Endothelial cell of umbilical vein (primary cell): ENCODE measurements around the gene COL4A2. TPM values are rescaled to one million over a fixed set of nuclear protein-coding genes. Genes with fewer than 3 reads are reported as not detected.

Experiments
- BruUV-seq: library from RNA; stranded (reverse); fragments of 400-500 nt; replicated peaks from 2 replicates; lab custom pipeline; 2021; lab: Mats Ljungman, UMichigan
- CTCF ChIA-PET: fragments of 300-600, 350-600 bp; sonication (Branson Sonifier 250); formaldehyde crosslinking; loops from one replicate; lab custom pipeline; 2021; ENCODE audit warnings: antibody characterized with exemption, inconsistent platforms; lab: Charles Lee
- POLR2A ChIA-PET: fragments of 300-600, 350-600 bp; sonication (Branson Sonifier 250); formaldehyde crosslinking; loops from one replicate; lab custom pipeline; 2021; ENCODE audit warnings: antibody characterized with exemption, inconsistent platforms; lab: Charles Lee
- DNase-seq: peaks from one replicate; pipeline ENCODE4 v3.0.0-alpha.2; 2011; ENCODE audit warnings: low read depth, low spot score
- FAIRE-seq: peaks from 2 replicates; lab custom pipeline; 2011; peaks lifted over from hg19 to GRCh38; lab: Jason Lieb, UNC
- H2AFZ ChIP-seq: 2 replicates; pipeline ENCODE4 v1.6.0; 2012; ENCODE audit warnings: low read depth, low read length, control low read depth, inconsistent platforms
- H3K27ac ChIP-seq: 2 replicates; pipeline ENCODE4 v1.5.1; 2011; ENCODE audit warnings: low read depth, mild to moderate bottlenecking, control low read depth, low read length, moderate library complexity; ENCODE audit not compliant: insufficient read depth
- H3K27me3 ChIP-seq, 2 experiments: 2 replicates each; pipeline versions ENCODE4 v1.6.0 to v1.6.1; 2011; ENCODE audit warnings: low read length in 2 of 2, mixed read lengths in 1 of 2; ENCODE audit not compliant: control insufficient read depth in 2 of 2, insufficient read depth in 2 of 2
- H3K36me3 ChIP-seq, 2 experiments: 2 replicates in 1 of 2; 3 replicates in 1 of 2; pipeline ENCODE4 v1.5.1; 2011; ENCODE audit warnings: low read length in 2 of 2, mild to moderate bottlenecking in 1 of 2, moderate library complexity in 1 of 2; ENCODE audit not compliant: control insufficient read depth in 2 of 2, insufficient read depth in 2 of 2; ENCODE audit errors: extremely low read depth in 1 of 2
- H3K4me1 ChIP-seq: 3 replicates; pipeline ENCODE4 v1.5.1; 2011; ENCODE audit warnings: mild to moderate bottlenecking, low read length; ENCODE audit not compliant: control insufficient read depth, insufficient read depth; ENCODE audit errors: extremely low read depth
- H3K4me2 ChIP-seq: 2 replicates; pipeline ENCODE4 v1.6.1; 2011; ENCODE audit warnings: low read length, control low read depth, mixed read lengths; ENCODE audit not compliant: insufficient read depth
- H3K4me3 ChIP-seq, 3 experiments: fragments of 200-600 bp in 1 of 3; sonication (generic), shearing (Covaris generic) in 1 of 3; replicated peaks in 1 of 3; 2 replicates each; pipeline ENCODE4 v1.5.1; 2011 to 2016; ENCODE audit warnings: control low read depth in 3 of 3, low read length in 3 of 3, mild to moderate bottlenecking in 2 of 3, inconsistent platforms in 1 of 3, low read depth in 1 of 3, moderate library complexity in 1 of 3; ENCODE audit not compliant: insufficient read depth in 1 of 3
- H3K79me2 ChIP-seq: 2 replicates; pipeline ENCODE4 v1.6.0; 2012; ENCODE audit warnings: low read length, inconsistent platforms; ENCODE audit not compliant: control insufficient read depth, insufficient read depth
- H3K9ac ChIP-seq: replicated peaks from 2 replicates; pipeline ENCODE3; 2011; ENCODE audit warnings: low read length, control low read depth; ENCODE audit not compliant: insufficient read depth; ENCODE audit errors: extremely low read depth
- H3K9me1 ChIP-seq: replicated peaks from 3 replicates; pipeline ENCODE4 v1.6.0; 2011; ENCODE audit warnings: mild to moderate bottlenecking, low read length; ENCODE audit not compliant: control insufficient read depth, insufficient read depth; ENCODE audit errors: extremely low read depth
- H3K9me3 ChIP-seq: replicated peaks from 2 replicates; pipeline ENCODE4 v1.5.1; 2012; ENCODE audit warnings: low read length, inconsistent platforms; ENCODE audit not compliant: control insufficient read depth, insufficient read depth
- H4K20me1 ChIP-seq: replicated peaks from 2 replicates; pipeline ENCODE3; 2011; ENCODE audit warnings: mild to moderate bottlenecking, low read length; ENCODE audit not compliant: control insufficient read depth, insufficient read depth; ENCODE audit errors: extremely low read depth
- EZH2 ChIP-seq: IDR thresholded peaks from 2 replicates; pipeline ENCODE4 v1.6.1; 2012; ENCODE audit warnings: borderline replicate concordance, low read depth, mild to moderate bottlenecking, moderate library complexity, low read length, inconsistent platforms; ENCODE audit not compliant: severe bottlenecking
- FOS ChIP-seq: IDR thresholded peaks from 2 replicates; pipeline ENCODE4 v1.6.1; 2011; ENCODE audit warnings: mild to moderate bottlenecking, low read length, moderate library complexity, borderline replicate concordance; ENCODE audit not compliant: insufficient read depth
- GATA2 ChIP-seq: IDR thresholded peaks from 2 replicates; pipeline ENCODE4 v1.7.0; 2011; ENCODE audit warnings: low read depth, mild to moderate bottlenecking, moderate library complexity, mixed read lengths, low read length; ENCODE audit not compliant: insufficient read length, insufficient read depth
- JUN ChIP-seq: IDR thresholded peaks from 2 replicates; pipeline ENCODE4 v1.6.1; 2011; ENCODE audit warnings: borderline replicate concordance, low read depth; ENCODE audit not compliant: insufficient read length, insufficient read depth
- MYC ChIP-seq: IDR thresholded peaks from one replicate; pipeline ENCODE4 v1.6.1; 2011; ENCODE audit warnings: mild to moderate bottlenecking, low read depth, low read length
- POLR2A ChIP-seq: IDR thresholded peaks from 2 replicates; pipeline ENCODE4 v1.6.1; 2012; ENCODE audit warnings: low read depth, mild to moderate bottlenecking, control low read depth, low read length
- POLR2AphosphoS5 ChIP-seq: IDR thresholded peaks from 2 replicates; pipeline ENCODE4 v1.6.1; 2012; ENCODE audit warnings: low read depth, mild to moderate bottlenecking, control low read depth, low read length, moderate library complexity; ENCODE audit not compliant: insufficient read depth
- dilution Hi-C: fragments of 300-500 bp; cut with MboI; formaldehyde crosslinking; loops from one replicate; pipeline ENCODE4 v1.15.0; 2019; ENCODE audit warnings: low sequenced_read_pairs; ENCODE audit not compliant: extremely low pct_ligation_motif_present
- intact Hi-C: fragments of 100-400 bp; cut with micrococcal nuclease; formaldehyde crosslinking; loops from one replicate; pipeline ENCODE4 v1.10.0; 2022
- polyA plus RNA-seq, 4 experiments: library from polyadenylated mRNA; depleted of rRNA in 3 of 4; stranded (reverse) in 3 of 4; unstranded in 1 of 4; fragments of >200 nt; gene quantifications; 2 replicates each; pipeline versions ENCODE4 v1.2.1 to v1.2.3, GENCODE V29; 2011 to 2012; ENCODE audit warnings: missing spikeins in 1 of 4
- total RNA-seq: library from RNA; stranded (reverse); gene quantifications from 2 replicates; pipeline ENCODE4 v1.2.3, GENCODE V29; 2021
- TF ChIP-seq, protein P1 (sequence below): IDR thresholded peaks from 2 replicates; pipeline ENCODE4 v1.6.1; 2011; ENCODE audit not compliant: insufficient read depth, insufficient read length
- TF ChIP-seq, protein P2 (sequence below), 2 donors: IDR thresholded peaks; 1 replicate in 1 of 2; 2 replicates in 1 of 2; pipeline ENCODE4 v1.5.1; 2011; ENCODE audit warnings: low read length in 2 of 2, mild to moderate bottlenecking in 2 of 2, moderate library complexity in 2 of 2, control low read depth in 1 of 2, inconsistent platforms in 1 of 2, low read depth in 1 of 2; ENCODE audit not compliant: insufficient read depth in 1 of 2; ENCODE audit errors: extremely low read depth in 1 of 2

COL4A2 gene
- total and polyA plus RNA-seq, 2 donors (not counting 3 experiments of a cell fraction or from before 2014, with no cell fraction given) = 792 to 940 TPM

- no peaks in the 10 kb centered on the region for H3K9me3 ChIP-seq
- intact Hi-C loops = no loop called here
- no peak overlapping the region for H2AFZ ChIP-seq
- no peak overlapping the region for H3K4me2 ChIP-seq
- TF ChIP-seq, protein P1, sequence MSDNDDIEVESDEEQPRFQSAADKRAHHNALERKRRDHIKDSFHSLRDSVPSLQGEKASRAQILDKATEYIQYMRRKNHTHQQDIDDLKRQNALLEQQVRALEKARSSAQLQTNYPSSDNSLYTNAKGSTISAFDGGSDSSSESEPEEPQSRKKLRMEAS = no peak
- TF ChIP-seq POLR2A (no peak), MYC (no peak), EZH2 (no peak), POLR2AphosphoS5 (no peak), FOS (no peak), JUN (no peak), GATA2 (no peak)
- TF ChIP-seq, protein P2, sequence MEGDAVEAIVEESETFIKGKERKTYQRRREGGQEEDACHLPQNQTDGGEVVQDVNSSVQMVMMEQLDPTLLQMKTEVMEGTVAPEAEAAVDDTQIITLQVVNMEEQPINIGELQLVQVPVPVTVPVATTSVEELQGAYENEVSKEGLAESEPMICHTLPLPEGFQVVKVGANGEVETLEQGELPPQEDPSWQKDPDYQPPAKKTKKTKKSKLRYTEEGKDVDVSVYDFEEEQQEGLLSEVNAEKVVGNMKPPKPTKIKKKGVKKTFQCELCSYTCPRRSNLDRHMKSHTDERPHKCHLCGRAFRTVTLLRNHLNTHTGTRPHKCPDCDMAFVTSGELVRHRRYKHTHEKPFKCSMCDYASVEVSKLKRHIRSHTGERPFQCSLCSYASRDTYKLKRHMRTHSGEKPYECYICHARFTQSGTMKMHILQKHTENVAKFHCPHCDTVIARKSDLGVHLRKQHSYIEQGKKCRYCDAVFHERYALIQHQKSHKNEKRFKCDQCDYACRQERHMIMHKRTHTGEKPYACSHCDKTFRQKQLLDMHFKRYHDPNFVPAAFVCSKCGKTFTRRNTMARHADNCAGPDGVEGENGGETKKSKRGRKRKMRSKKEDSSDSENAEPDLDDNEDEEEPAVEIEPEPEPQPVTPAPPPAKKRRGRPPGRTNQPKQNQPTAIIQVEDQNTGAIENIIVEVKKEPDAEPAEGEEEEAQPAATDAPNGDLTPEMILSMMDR (IDR thresholded peaks at IDR 0.05; ENCODE audit: extremely low read depth in 1 of 2, insufficient read depth in 1 of 2, low read depth in 1 of 2, low read length in 2 of 2) = no peak
- ChIA-PET CTCF (interaction anchor here (2.2 kb wide), 1 partner anchor 21 kb away, joined by 19 read pairs; no protein-coding TSS in a partner anchor), POLR2A (no interaction called here)
- no peak overlapping the region for H3K4me3 ChIP-seq
- BruUV-seq = no TSS peak
- H3K9ac ChIP-seq = no peak overlapping the region
- H3K9me1 ChIP-seq = no peaks in the 10 kb centered on the region
- peaks cover 6 to 8% of the 10 kb centered on the region in 2 experiments for H3K36me3 ChIP-seq
- peaks cover 49% of the 10 kb centered on the region for H3K79me2 ChIP-seq
- peaks cover 9% of the 10 kb centered on the region for H4K20me1 ChIP-seq
- peaks cover 39% of the 10 kb centered on the region for H3K4me1 ChIP-seq
- dilution Hi-C loops = no loop called here
- FAIRE-seq = no peak
- no peaks in the 10 kb centered on the region for H3K27me3 ChIP-seq
- DNase-seq = no peak
- no peak overlapping the region for H3K27ac ChIP-seq
Observed at GRCh38 chr13:110268576-110269185, 38.4 kb upstream of the COL4A2 start.
